GM12878 (cell line): Measurements from ENCODE around the gene APCDD1L. TPM values are rescaled to one million over a fixed set of nuclear protein-coding genes. Genes with fewer than 3 reads are reported as not detected.

Experiments
- ATAC-seq: fragments of 200-7000 bp; cut with Tn5 transposase; 3 replicates; pipeline ENCODE4 v1.9.1; 2020; ENCODE audit warnings: mild to moderate bottlenecking, moderate library complexity
- Bru-seq: library from RNA; stranded (reverse); fragments of 400-500 nt; gene quantifications from one replicate; lab custom pipeline; 2021; lab: Mats Ljungman, UMichigan
- BruChase-seq, 2 experiments: library from RNA; stranded (reverse); fragments of 400-500 nt; gene quantifications; one replicate each; lab custom pipeline; 2021; lab: Mats Ljungman, UMichigan
- BruUV-seq: library from RNA; stranded (reverse); fragments of 400-500 nt; replicated peaks from 2 replicates; lab custom pipeline; 2021; lab: Mats Ljungman, UMichigan
- CTCF ChIA-PET: fragments of 300-600 bp; sonication (Branson Sonifier 250); formaldehyde crosslinking; extraction: SDS; loops from one replicate; lab custom pipeline; 2021; ENCODE audit warnings: inconsistent platforms; lab: Yijun Ruan, JAX
- POLR2A ChIA-PET: fragments of 350-600 bp; formaldehyde crosslinking; extraction: SDS; loops from one replicate; lab custom pipeline; 2021; ENCODE audit warnings: inconsistent platforms; lab: Charles Lee
- RAD21 ChIA-PET: fragments of 300-600 bp; sonication (Branson Sonifier 250); formaldehyde crosslinking; loops from one replicate; lab custom pipeline; 2023; ENCODE audit warnings: antibody characterized with exemption; ENCODE audit not compliant: unreplicated experiment; lab: Charles Lee
- SMC1A ChIA-PET: fragments of 300-600 bp; sonication (Branson Sonifier 250); formaldehyde crosslinking; loops from one replicate; lab custom pipeline; 2023; ENCODE audit not compliant: unreplicated experiment, uncharacterized antibody; lab: Charles Lee
- DNase-seq: peaks from one replicate; pipeline ENCODE4 v3.0.0-alpha.2; 2011; ENCODE audit warnings: low read depth, low spot score
- FAIRE-seq: peaks from 3 replicates; lab custom pipeline; 2011; peaks lifted over from hg19 to GRCh38; lab: Jason Lieb, UNC
- H2AFZ ChIP-seq: 2 replicates; pipeline ENCODE4 v1.6.0; 2011; ENCODE audit warnings: low read depth, low read length, control low read depth; ENCODE audit not compliant: control insufficient read depth
- H3K27ac ChIP-seq: 2 replicates; pipeline ENCODE4 v1.5.1; 2011; ENCODE audit warnings: control low read depth; ENCODE audit not compliant: control insufficient read depth, insufficient read depth
- H3K27me3 ChIP-seq, 2 experiments: replicated peaks in 1 of 2; 2 replicates each; pipeline versions ENCODE4 v1.6.0 to v1.6.1; 2011; ENCODE audit warnings: low read length in 1 of 2; ENCODE audit not compliant: control insufficient read depth in 2 of 2, insufficient read depth in 2 of 2
- H3K36me3 ChIP-seq, 2 experiments: 2 replicates each; pipeline ENCODE4 v1.5.1; 2011; ENCODE audit warnings: low read length in 1 of 2; ENCODE audit not compliant: control insufficient read depth in 2 of 2, insufficient read depth in 2 of 2
- H3K4me1 ChIP-seq: 2 replicates; pipeline ENCODE4 v1.6.1; 2011; ENCODE audit warnings: mild to moderate bottlenecking, low read length, moderate library complexity, mixed read lengths; ENCODE audit not compliant: control insufficient read depth, insufficient read depth
- H3K4me2 ChIP-seq: 2 replicates; pipeline ENCODE4 v1.6.0; 2011; ENCODE audit warnings: control low read depth; ENCODE audit not compliant: control insufficient read depth, insufficient read depth
- H3K4me3 ChIP-seq: fragments of 200-600 bp; sonication (generic); 2 replicates; pipeline ENCODE4 v1.5.1; 2016
- H3K79me2 ChIP-seq: 2 replicates; pipeline ENCODE4 v1.6.0; 2011; ENCODE audit warnings: low read length; ENCODE audit not compliant: control insufficient read depth, insufficient read depth
- H3K9ac ChIP-seq: 2 replicates; pipeline ENCODE4 v1.8.0; 2011; ENCODE audit warnings: low read length, control low read depth, mixed read lengths; ENCODE audit not compliant: control insufficient read depth, insufficient read depth
- H3K9me3 ChIP-seq: replicated peaks from 3 replicates; pipeline ENCODE4 v1.5.1; 2011; ENCODE audit warnings: mild to moderate bottlenecking, low read length; ENCODE audit not compliant: control insufficient read depth, insufficient read depth
- H4K20me1 ChIP-seq: 2 replicates; pipeline ENCODE4 v1.6.0; 2011; ENCODE audit not compliant: control insufficient read depth, insufficient read depth
- CBX5 ChIP-seq: sonication (generic); IDR thresholded peaks from 2 replicates; pipeline ENCODE4 v1.6.1; 2016; ENCODE audit warnings: low read depth, moderate library complexity, mild to moderate bottlenecking, inconsistent platforms
- CREB1 ChIP-seq: IDR thresholded peaks from 2 replicates; pipeline ENCODE4 v1.6.1; 2012; ENCODE audit warnings: low read depth, mild to moderate bottlenecking, inconsistent platforms
- CTCF ChIP-seq, 3 experiments: IDR thresholded peaks in 2 of 3; conservative IDR thresholded peaks in 1 of 3; 2 replicates each; pipeline ENCODE4 v1.5.1; 2011; ENCODE audit warnings: low read depth in 3 of 3, low read length in 3 of 3, mild to moderate bottlenecking in 3 of 3, control low read depth in 2 of 3, moderate library complexity in 2 of 3, inconsistent platforms in 1 of 3, mixed read lengths in 1 of 3; ENCODE audit not compliant: control insufficient read depth in 2 of 3, insufficient read depth in 1 of 3; ENCODE audit errors: extremely low read depth in 1 of 3
- GABPA ChIP-seq: IDR thresholded peaks from 2 replicates; pipeline ENCODE4 v1.6.1; 2014; ENCODE audit warnings: antibody characterized with exemption, low read depth, mild to moderate bottlenecking, inconsistent platforms
- HDAC2 ChIP-seq: fragments of 200-600 bp; sonication (generic); IDR thresholded peaks from 2 replicates; pipeline ENCODE4 v1.6.1; 2017
- NFIC ChIP-seq: IDR thresholded peaks from 2 replicates; pipeline ENCODE4 v1.6.1; 2012; ENCODE audit warnings: low read depth, mild to moderate bottlenecking, inconsistent platforms, low read length, moderate library complexity
- POLR2A ChIP-seq: IDR thresholded peaks from 2 replicates; pipeline ENCODE4 v1.6.1; 2011; ENCODE audit warnings: low read depth, mild to moderate bottlenecking, low read length
- TBL1XR1 ChIP-seq: IDR thresholded peaks from 2 replicates; pipeline ENCODE4 v1.6.1; 2012; ENCODE audit warnings: low read depth, low read length, improper control_type of control experiment
- TCF12 ChIP-seq: IDR thresholded peaks from 2 replicates; pipeline ENCODE4 v1.6.1; 2011; ENCODE audit warnings: low read depth, mild to moderate bottlenecking, low read length
- TCF3 ChIP-seq: IDR thresholded peaks from 2 replicates; pipeline ENCODE4 v1.6.1; 2012; ENCODE audit warnings: low read depth, mild to moderate bottlenecking, low read length, borderline replicate concordance; ENCODE audit not compliant: insufficient read depth
- ZNF207 ChIP-seq: fragments of 450-650 bp; IDR thresholded peaks from 2 replicates; pipeline ENCODE4 v1.6.1; 2014; ENCODE audit warnings: antibody characterized with exemption, mild to moderate bottlenecking, borderline replicate concordance
- ZSCAN29 ChIP-seq: fragments of 450-650 bp; IDR thresholded peaks from 2 replicates; pipeline ENCODE4 v1.6.1; 2017; ENCODE audit warnings: mild to moderate bottlenecking, moderate library complexity
- ZZZ3 ChIP-seq: IDR thresholded peaks from 2 replicates; pipeline ENCODE4 v1.6.1; 2011; ENCODE audit warnings: low read depth; ENCODE audit not compliant: control insufficient read depth, insufficient read length
- WGBS: methylation state at CpG from one replicate; pipeline ENCODE4 v1.1.6; 2016; ENCODE audit warnings: low lambda C conversion rate; ENCODE audit not compliant: insufficient replicate concordance, insufficient coverage; ENCODE audit errors: missing lambda C conversion rate; 5-methylcytosine and 5-hydroxymethylcytosine counted together
- in situ Hi-C: fragments of 300-500 bp; cut with MboI; formaldehyde crosslinking; loops from 9 replicates; pipeline ENCODE4 v1.14.3; 2018; ENCODE audit warnings: mixed read lengths
- intact Hi-C: fragments of 100-400 bp; cut with micrococcal nuclease; formaldehyde crosslinking; loops from one replicate; pipeline ENCODE4 v1.14.2; 2022; ENCODE audit not compliant: unreplicated experiment
- long read RNA-seq, 2 experiments: library from polyadenylated mRNA; unstranded; transcript quantifications; one replicate each; pipeline ENCODE4 v2.0.0, GENCODE V29; 2019 to 2020
- polyA minus RNA-seq, 3 experiments: library from RNA; depleted of rRNA, polyadenylated mRNA; stranded (reverse); fragments of >200 nt; gene quantifications; 2 replicates each; pipeline ENCODE4 v1.2.3, GENCODE V29; 2011
- polyA plus RNA-seq, 11 experiments: library from polyadenylated mRNA; depleted of rRNA in 4 of 11; unstranded in 6 of 11; stranded (reverse) in 5 of 11; fragments of >200 nt; fragmentation: Nextera tagmentation in 4 of 11; fragmentation: Illumina TruSeq in 1 of 11; extraction: Ambion mirVana in 4 of 11; extraction: Trizol in 1 of 11; gene quantifications; 1 replicate in 1 of 11; 2 replicates in 10 of 11; pipeline versions ENCODE4 v1.2.1 to v1.2.3, GENCODE V29; 2011 to 2016; ENCODE audit warnings: inconsistent platforms in 2 of 11, missing spikeins in 2 of 11, low read depth in 1 of 11
- total RNA-seq, 4 experiments: library from RNA; depleted of rRNA in 3 of 4; stranded (reverse); fragments of >200 nt in 3 of 4; fragmentation: Illumina TruSeq in 1 of 4; extraction: Trizol in 1 of 4; gene quantifications; 2 replicates each; pipeline versions ENCODE4 v1.2.1 to v1.2.3, GENCODE V29; 2013 to 2021
- TF ChIP-seq, protein P1 (sequence below): IDR thresholded peaks from 2 replicates; pipeline ENCODE4 v1.6.1; 2011; ENCODE audit warnings: borderline replicate concordance, low read depth, mild to moderate bottlenecking, moderate library complexity, mixed read lengths, low read length; ENCODE audit not compliant: insufficient read depth; ENCODE audit errors: extremely low read length

APCDD1L gene
- total RNA-seq (2013; cell fraction: nucleolus; rRNA removed): 0.12 and 0.94 TPM in 2 replicates
- total RNA-seq (2014; rRNA removed) (not detected in 2 replicates), total RNA-seq (2014; rRNA removed; fragmentation: Illumina TruSeq; extraction: Trizol) (not detected in 2 replicates), total RNA-seq (2021) (not detected in 2 replicates), polyA plus RNA-seq (2011; rRNA removed) (not detected in 2 replicates), polyA plus RNA-seq (2014; fragmentation: Illumina TruSeq; extraction: Trizol) (not detected in 2 replicates), polyA plus RNA-seq (2014; fragmentation: Nextera tagmentation; extraction: Ambion mirVana) (not detected), polyA plus RNA-seq (2014; rRNA removed) (not detected in 2 replicates), polyA plus RNA-seq (2016; fragmentation: Nextera tagmentation; extraction: Ambion mirVana) (under 1 TPM; 0.14 to 0.50 TPM), polyA minus RNA-seq (2011; rRNA and poly(A)+ RNA removed) (not detected in 2 replicates), Bru-seq, nascent RNA (percentile 12 among the genes with signal in this experiment), BruChase-seq, experiment 1, labeled RNA remaining after a 6-hour chase (percentile 7 among the genes with signal in this experiment), BruChase-seq, experiment 2, labeled RNA remaining after a 2-hour chase (not detected)
- polyA plus RNA-seq (2011; ENCODE audit: low read depth): 0.09 TPM
- not detected in 2 replicates for polyA plus RNA-seq (2011; cell fraction: cytosol; rRNA removed)
- not detected in 2 replicates for polyA plus RNA-seq (2011; cell fraction: nucleus; rRNA removed)
- polyA plus RNA-seq (2012): 0.04 and 0.22 TPM in 2 replicates
- not detected in 2 replicates for polyA minus RNA-seq (2011; cell fraction: cytosol; rRNA and poly(A)+ RNA removed)
- polyA minus RNA-seq (2011; cell fraction: nucleus; rRNA and poly(A)+ RNA removed): not detected in 2 replicates
- long read RNA-seq, experiment 1: 0 reads
- long read RNA-seq, experiment 2, partial matches to known transcripts: 0 of 1 reads
- long read RNA-seq, experiment 2, other reads (novel, unspliced or antisense): 1 of 1 reads

DNA sequence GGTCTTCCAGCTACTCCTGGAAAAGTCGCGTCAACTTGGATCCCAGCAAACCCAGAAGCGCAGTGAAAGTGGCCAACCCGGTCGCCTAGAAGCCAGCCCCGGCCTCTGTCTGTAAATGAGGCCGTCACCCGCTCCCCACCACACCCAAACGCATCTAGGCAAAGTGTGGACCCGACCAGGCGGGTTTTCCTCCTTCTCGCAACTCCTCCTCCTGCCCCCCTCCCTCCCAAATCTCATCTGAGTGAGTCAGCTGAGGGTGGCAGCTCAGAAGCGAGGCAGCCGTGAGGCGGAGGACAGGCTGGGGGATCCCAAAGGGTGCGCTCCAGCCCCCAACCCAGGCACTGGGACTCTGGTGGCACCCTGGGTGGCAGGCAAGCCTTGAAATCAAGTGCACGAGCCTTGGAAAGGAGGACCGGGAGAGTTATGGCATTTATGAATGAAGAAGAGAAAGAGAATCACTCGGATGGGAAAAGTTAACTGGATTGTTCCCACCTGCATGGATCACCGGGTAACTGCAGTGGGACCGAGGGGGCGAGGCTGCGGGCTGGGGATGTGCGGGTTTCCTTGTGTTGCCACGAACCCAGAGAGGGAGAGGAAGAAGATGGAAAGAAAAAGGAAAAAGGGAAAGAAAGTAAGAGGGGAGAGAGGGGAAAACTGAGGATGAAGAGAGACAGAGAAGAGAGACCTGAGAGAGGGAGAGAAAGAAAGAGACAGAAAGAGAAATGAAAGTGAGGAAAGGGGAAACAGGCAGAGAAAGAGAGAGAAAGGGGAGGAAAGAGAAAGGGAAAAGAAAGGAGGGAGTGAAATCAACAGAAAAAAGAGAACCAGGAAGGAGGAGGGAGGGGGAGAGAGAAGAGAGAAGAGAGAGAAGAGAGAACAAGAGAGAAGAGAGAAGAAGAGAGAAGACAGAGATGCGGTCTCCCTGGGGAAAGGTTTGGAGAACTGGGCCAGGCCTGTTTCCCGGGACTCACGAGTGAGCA, at the start of gene APCDD1L:
TSS of gene APCDD1L (minus strand) at position 167 of the 980 bp plus-strand sequence. CDS start 692 bp downstream, outside the sequence.
- WGBS: 36% methylated on average over 24 of the region's 28 CpGs
- intact Hi-C loops (no loop called here), in situ Hi-C loops (no loop called here)
- Histone ChIP-seq H4K20me1 (no peaks in the 10 kb centered on the region), H3K27ac (no peak within 1 kb of the TSS), H2AFZ (no peak within 1 kb of the TSS), H3K9ac (no peak within 1 kb of the TSS), H3K4me3 (no peak within 1 kb of the TSS), H3K9me3 (no peaks in the 10 kb centered on the region), H3K79me2 (no peaks in the 10 kb centered on the region), H3K27me3 (no peaks in the 10 kb centered on the region; a peak in 2 of 4 replicates), H3K4me1 (no peaks in the 10 kb centered on the region), H3K4me2 (no peak within 1 kb of the TSS), H3K36me3 (no peaks in the 10 kb centered on the region)
- DNase-seq (no peak), ATAC-seq (no peak), FAIRE-seq (no peak)
- RAD21 ChIA-PET: no interaction called here
- SMC1A ChIA-PET: no interaction called here
- no TSS peak for BruUV-seq
- POLR2A ChIA-PET: no interaction called here
- CTCF ChIA-PET: no interaction called here
- TF ChIP-seq POLR2A (no peak), TCF3 (no peak), NFIC (no peak), TBL1XR1 (no peak), TCF12 (no peak), ZSCAN29 (no peak), CTCF (IDR thresholded peaks at IDR 0.05 in 2 of 3, conservative IDR thresholded peaks at IDR 0.05 in 1 of 3; ENCODE audit: control insufficient read depth in 2 of 3, extremely low read depth in 1 of 3, insufficient read depth in 1 of 3, low read depth in 3 of 3, low read length in 3 of 3) (no peak), CREB1 (no peak), GABPA (no peak), CBX5 (no peak), ZNF207 (no peak), HDAC2 (no peak), ZZZ3 (no peak)
- TF ChIP-seq, protein P1, sequence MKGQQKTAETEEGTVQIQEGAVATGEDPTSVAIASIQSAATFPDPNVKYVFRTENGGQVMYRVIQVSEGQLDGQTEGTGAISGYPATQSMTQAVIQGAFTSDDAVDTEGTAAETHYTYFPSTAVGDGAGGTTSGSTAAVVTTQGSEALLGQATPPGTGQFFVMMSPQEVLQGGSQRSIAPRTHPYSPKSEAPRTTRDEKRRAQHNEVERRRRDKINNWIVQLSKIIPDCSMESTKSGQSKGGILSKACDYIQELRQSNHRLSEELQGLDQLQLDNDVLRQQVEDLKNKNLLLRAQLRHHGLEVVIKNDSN: no peak
